Diencephalon (tissue), 1 donor: Measurements from ENCODE around the gene PDS5B. TPM values are rescaled to one million over a fixed set of nuclear protein-coding genes. Genes with fewer than 3 reads are reported as not detected.

ENCODE experiments used
- small RNA-seq: library from RNA; depleted of rRNA; stranded (forward); fragments of <200 nt; gene quantifications from one replicate; pipeline ENCODE3, GENCODE V24; 2014
- total RNA-seq: library from RNA; depleted of rRNA; stranded (reverse); fragments of >200 nt; gene quantifications from one replicate; pipeline ENCODE4 v1.2.3, GENCODE V29; 2014

PDS5B gene, protein sequence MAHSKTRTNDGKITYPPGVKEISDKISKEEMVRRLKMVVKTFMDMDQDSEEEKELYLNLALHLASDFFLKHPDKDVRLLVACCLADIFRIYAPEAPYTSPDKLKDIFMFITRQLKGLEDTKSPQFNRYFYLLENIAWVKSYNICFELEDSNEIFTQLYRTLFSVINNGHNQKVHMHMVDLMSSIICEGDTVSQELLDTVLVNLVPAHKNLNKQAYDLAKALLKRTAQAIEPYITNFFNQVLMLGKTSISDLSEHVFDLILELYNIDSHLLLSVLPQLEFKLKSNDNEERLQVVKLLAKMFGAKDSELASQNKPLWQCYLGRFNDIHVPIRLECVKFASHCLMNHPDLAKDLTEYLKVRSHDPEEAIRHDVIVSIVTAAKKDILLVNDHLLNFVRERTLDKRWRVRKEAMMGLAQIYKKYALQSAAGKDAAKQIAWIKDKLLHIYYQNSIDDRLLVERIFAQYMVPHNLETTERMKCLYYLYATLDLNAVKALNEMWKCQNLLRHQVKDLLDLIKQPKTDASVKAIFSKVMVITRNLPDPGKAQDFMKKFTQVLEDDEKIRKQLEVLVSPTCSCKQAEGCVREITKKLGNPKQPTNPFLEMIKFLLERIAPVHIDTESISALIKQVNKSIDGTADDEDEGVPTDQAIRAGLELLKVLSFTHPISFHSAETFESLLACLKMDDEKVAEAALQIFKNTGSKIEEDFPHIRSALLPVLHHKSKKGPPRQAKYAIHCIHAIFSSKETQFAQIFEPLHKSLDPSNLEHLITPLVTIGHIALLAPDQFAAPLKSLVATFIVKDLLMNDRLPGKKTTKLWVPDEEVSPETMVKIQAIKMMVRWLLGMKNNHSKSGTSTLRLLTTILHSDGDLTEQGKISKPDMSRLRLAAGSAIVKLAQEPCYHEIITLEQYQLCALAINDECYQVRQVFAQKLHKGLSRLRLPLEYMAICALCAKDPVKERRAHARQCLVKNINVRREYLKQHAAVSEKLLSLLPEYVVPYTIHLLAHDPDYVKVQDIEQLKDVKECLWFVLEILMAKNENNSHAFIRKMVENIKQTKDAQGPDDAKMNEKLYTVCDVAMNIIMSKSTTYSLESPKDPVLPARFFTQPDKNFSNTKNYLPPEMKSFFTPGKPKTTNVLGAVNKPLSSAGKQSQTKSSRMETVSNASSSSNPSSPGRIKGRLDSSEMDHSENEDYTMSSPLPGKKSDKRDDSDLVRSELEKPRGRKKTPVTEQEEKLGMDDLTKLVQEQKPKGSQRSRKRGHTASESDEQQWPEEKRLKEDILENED (N-terminal part only)
- 141 TPM for total RNA-seq

DNA sequence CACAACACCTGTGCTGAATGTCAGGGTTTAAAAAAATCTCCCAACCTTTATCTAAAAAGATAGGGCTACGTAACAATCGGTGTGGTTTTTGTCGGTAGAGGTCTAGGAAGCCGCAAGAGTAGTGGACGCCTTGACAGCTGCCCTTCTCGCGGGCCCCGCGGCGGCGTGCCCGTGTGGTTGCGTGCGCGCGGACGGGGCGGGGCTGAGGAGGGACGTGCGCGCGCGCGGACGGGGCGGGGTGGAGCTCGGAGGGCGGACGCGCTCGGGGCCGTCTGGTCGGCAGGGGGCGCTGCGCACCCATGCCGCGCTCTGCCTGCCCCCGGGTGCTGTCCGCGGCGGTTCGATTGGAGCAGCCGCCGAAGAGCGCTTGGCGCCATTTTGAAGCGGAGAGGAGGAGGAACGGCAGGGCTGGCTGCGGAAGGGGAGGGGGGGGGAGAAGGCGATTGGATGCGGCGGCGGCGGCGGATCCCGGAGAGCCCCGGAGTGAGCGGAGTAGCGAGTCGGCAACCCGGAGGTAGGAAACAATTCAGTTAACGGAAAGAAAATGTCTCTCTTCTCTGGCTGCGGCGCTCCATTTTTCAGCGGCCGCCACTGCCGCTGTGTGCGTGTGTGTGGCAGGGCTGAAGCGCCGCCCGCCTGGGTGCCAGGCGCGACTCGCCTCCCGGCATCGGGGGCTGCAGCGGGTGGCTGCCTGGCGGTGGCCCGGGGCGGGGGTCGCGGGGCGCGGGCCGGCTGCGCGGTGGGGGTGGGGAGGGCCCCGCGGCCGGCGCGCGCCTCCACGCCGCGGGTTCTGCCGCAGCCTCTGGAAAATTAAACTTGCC lies at the start of gene PDS5B:
TSS of gene PDS5B (plus strand) at position 373 of the 821 bp plus-strand sequence. CDS start 62,321 bp downstream, outside the sequence.

DNA sequence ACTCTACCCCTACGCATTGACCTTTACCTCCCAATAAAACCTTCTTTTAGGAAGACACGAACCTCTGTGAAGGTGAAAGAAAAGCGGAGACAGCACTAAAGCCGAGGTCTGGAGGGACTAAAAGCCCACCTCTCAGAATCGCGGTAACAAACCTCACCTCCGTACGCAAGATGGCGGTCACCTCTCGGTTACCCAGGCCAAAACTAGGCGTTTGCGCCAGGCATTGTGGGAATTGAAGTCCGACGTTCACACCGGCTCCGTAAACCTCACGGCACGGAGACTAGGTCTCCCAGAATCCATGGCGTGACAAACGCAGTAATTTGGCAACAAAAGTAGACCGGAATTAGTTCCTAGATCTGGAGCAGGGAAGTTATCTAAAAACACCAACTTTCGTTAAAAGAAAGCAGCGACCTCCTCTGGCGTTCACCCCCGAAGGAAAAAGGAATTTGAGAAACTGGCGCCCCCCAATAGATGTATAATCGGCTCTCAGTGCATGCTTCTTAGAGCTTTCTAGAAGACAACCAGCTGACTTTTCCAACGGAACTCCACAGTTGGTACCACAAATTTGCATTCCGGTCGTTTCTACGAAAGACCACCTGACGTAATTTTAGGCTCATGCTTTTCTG lies 47.5 kb upstream of the PDS5B start, which contains the start of gene N4BP2L2:
TSS of gene N4BP2L2 (minus strand) at position 175 of the 626 bp plus-strand sequence. CDS start 1,768 bp downstream, outside the sequence.

Small RNAs within 50 kb of the gene (small RNA-seq; reads per million reads assigned to genes)
- gene RNY1P4: not detected

Other genes starting within 250 kb of the PDS5B start
- 13.8 TPM for gene N4BP2L1, start 158.3 kb upstream of the PDS5B start, total RNA-seq
- gene N4BP2L2, start 47.7 kb upstream of the PDS5B start, total RNA-seq: 212 TPM